Stimulated activated naive CD8-positive, alpha-beta T cell treated with anti-CD3 and anti-CD28 coated beads, Interleukin-15, Interleukin-2, amounts not matched to agents 100 U/mL and 50 U/mL, for 24 hours (primary cell): Measurements from ENCODE around the gene OR2T3.
A peak's percentile ranks its signal among the peaks of the same experiment; 100 is the strongest.
"Not testable (repeated sequence)": the region's sequence is repeated elsewhere in the genome, so short reads cannot be mapped to it uniquely, and the experiment has no call there.

Experiments
- ATAC-seq: fragments of 150-1000 bp; cut with Tn5 transposase; one replicate; pipeline ENCODE4 v1.10.0; 2021
- DNase-seq: peaks from one replicate; pipeline ENCODE4 v3.0.0; 2021

The OR2T3 gene, protein sequence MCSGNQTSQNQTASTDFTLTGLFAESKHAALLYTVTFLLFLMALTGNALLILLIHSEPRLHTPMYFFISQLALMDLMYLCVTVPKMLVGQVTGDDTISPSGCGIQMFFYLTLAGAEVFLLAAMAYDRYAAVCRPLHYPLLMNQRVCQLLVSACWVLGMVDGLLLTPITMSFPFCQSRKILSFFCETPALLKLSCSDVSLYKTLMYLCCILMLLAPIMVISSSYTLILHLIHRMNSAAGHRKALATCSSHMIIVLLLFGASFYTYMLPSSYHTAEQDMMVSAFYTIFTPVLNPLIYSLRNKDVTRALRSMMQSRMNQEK

DNA sequence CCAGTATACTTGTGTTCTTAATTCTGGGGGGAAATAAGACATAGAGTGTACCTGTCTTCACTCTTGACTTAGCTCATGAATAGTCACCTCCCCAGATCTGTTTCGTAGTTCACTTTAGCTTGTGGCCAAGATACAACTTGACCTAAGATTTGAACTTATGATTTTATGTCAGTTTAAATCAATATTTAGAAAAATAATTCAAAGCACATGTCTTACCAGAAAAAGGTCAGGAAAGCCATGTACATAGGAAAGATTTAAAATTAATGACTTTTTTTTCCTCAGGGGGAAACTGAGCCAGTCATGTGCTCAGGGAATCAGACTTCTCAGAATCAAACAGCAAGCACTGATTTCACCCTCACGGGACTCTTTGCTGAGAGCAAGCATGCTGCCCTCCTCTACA, at the start of gene OR2T3:
TSS of gene OR2T3 (plus strand) at position 301 of the 400 bp plus-strand sequence. CDS start at position 301, 0 bp downstream.
- not testable (repeated sequence) for ATAC-seq, DNase-seq

DNA sequence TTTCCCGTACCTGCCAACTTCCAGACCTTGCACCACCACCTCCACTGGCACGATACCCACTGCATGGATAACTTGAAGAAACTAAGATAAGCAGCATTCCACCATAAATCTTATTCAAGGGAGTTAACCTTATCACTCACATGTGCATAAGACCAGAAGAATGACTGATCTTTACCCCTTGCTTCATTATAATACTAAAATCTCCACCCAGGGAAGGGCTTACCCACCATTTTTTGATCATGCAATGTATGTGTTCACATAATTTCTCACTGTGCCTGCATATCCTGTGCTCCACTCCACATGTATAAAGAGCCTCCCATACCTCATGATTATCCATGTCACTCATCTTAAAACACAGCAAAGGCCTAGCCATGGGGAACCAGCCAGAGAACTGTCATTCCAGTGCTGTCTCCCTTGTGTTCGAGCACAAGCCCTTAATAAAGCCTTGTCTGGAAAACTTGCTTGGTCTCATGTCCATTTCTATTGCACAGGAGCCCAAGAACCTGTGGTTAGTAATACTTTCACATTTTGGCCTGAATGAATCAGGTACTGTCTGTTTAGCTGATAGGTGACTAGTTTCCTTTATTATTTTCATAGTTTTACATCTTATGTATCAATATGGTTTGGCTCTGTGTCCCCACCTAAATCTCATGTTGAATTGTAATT, 45.5 kb upstream of the OR2T3 start:
- ATAC-seq, DNase-seq: not testable (repeated sequence)

DNA sequence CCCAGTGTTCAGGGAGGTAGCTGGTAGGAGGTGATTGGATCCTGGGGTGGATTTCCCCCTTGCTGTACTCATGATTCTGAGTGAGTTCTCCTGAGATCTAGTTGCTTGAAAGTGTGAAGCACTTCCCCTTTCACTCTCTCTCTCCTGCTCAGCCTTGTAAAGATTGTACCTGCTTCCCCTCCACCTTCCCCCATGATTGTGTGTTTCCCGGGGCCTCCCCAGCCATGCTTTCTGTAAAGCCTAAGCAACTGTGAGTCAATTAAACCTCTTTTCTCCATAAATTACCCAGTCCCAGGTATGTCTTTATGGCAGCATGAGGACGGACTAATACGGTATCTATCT, 45.0 kb upstream of the OR2T3 start:
- DNase-seq, ATAC-seq: not testable (repeated sequence)

DNA sequence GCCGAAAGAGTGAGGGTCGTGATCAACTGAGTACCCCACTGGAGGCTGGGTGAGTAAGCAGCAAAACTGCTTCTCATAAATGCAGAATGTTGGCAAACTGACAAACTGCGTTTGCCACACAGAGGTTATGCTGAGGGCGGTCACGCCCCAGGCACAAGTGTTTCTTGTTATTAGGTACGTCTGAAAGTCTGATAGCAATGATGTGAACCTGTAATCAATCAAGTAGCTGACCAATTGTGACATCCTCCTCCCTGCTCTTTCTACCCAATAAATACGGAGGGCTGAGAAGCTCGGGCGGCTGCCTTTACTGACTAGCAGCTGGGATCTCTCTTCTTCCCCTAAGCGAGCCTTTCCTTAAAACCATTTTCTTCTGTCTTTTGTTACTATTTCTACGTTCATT, 41.5 kb upstream of the OR2T3 start:
- not testable (repeated sequence) for DNase-seq, ATAC-seq

DNA sequence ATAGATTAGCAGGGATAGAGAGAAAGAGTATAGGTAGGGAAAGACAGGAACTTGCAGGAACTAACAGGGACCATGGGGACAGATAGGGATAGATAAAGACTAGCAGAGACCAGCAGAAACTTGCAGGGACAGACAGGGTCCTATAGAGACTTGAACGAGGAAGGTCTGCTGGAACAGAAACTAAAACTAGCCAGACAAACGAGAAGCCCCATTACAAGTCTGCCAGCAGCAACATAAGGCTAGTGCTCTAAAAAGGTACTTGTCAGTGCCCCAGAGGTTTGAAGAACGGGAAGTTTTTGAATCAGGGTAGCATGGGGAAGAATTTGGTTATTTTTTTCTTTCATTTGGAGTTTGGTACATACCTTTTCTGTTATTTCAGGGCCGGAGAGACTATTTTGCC, 41.0 kb upstream of the OR2T3 start:
- ATAC-seq, DNase-seq: not testable (repeated sequence)

DNA sequence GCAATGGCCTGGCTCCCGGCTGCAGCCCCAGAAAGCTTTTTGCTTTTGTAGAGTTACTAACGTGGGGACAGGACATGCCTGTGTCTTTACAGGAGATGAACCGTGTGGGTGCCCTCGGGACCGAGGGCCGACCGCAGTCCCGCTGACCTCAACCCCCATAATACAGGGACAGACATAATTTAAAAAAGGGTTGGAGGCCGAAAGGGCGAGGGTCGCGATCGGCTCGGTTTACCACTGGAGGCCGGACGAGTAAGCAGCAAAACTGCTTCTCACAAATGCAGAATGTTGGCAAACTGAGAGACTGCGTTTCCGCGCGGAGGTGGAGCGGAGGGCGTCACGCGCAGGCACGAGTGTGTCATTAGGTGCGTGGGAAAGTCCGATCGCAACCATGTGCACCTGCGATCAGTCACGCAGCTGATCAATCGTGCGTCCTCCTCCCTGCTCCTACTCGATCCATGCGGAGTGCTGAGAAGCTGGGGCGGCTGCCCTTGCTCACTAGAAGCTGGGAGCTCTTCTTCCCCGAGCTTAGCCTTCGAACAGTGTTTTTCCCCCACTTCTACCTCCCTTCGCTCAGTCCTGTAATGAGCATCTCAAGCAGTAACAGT, 39.2 kb upstream of the OR2T3 start:
- not testable (repeated sequence) for DNase-seq, ATAC-seq

DNA sequence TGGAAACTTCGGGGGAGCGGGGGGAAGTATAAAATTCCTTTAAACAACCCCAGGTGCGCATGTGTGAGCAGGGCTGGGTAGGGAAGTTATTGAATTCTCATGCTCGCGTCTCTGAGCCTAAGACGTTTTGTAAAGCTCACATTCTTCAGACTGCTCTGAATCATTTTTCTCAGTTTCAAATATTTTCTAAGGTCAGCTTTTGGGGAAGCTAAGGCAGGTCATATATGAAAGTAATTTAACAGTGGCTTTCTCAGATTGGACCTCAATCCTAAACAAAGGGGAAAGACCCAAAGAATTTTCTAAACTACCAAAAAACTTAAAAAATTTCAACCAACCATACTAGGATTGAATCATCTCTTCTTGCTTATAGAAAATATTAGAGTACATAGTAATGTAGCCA, 38.2 kb upstream of the OR2T3 start:
- ATAC-seq, DNase-seq: not testable (repeated sequence)

DNA sequence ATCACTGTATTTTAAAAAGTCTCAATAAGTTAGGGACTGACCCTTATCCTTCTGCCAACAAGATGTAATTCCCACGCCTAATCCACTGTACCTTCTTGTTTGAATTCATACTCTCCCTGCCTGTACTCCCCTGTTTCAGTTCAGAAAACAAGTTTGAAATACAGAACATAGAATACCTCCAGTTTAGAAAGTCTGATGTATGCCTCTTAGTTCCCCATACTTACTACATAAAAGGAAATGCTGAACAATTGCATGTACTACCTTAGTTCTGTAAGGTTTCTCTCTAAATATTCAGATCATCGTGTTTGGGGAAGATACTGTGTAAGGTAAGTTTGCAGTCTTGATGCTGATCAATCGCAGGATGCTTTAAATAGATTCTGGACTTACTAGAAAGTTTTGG, 36.8 kb upstream of the OR2T3 start:
- DNase-seq, ATAC-seq: not testable (repeated sequence)

DNA sequence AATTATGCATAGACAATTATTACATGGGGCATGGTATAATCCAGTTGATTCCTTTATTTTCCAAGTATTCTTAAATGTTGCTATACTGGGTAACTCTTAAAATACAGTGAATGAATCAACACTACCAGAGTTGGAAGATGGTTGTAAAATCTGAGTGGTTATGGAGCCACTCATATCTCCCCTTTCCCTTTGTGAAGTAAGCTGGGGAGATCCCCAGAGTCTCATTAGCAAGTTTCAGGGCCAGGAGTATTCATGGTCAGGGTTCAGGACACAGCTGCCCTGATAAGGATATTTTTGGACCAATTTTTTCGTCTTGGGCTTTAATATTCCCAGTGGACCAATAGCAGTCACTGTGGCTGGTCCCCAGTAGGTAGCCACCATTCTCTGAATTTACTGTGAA, 34.5 kb upstream of the OR2T3 start:
- not testable (repeated sequence) for DNase-seq, ATAC-seq

DNA sequence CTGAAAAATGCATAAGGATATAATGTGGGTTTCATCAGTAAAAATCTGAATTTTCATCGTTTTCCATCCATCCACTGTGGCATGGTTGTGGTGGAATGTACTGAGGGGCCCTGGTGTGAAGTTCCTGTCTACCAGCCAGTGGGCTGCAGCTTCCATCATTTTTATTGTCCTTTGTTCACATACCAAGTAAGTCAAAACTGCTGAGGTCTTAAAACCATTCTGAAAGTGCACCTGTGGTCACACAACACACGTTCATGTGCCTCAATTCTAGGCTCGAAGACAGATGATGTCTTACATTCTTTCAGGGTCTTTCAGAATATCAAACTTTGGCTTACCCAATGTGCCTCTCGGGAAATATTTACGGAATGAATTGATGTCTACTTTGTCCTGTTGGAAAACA, 33.9 kb upstream of the OR2T3 start:
- not testable (repeated sequence) for ATAC-seq, DNase-seq

DNA sequence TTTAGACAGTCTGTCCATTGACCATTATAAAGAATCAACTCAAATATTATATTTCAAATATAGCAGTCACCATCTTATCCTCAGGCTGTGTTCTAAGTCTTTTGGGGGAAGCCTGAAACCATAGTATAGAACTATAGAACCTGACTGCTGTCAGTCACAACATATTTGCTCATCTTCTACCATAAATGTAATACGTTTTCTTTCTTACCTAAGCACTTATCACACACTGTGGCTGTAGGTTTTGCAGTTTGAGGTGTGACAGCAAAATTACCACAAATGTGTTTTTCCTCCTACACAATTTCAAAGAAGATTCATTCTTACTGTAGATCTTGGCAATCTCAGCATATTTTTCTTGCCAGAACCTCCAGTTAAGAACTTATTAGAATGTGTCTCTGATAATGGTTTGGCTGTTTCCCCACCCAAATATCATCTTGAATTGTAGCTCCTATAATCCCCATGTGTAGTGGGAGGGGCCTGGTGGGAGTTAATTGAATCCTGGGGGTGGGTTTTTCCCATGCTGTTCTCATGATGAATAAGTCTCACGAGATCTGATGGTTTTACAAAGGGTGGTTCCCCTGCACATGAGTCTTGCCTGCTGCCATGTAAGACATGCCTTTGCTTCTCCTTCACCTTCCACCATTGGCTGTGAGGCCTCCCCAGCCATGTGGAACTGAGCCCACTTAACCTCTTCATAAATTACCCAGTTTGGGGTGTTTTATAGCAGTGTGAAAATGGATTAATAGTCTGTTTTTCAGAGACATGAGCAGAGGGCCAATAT, 30.5 kb upstream of the OR2T3 start:
- not testable (repeated sequence) for ATAC-seq

DNA sequence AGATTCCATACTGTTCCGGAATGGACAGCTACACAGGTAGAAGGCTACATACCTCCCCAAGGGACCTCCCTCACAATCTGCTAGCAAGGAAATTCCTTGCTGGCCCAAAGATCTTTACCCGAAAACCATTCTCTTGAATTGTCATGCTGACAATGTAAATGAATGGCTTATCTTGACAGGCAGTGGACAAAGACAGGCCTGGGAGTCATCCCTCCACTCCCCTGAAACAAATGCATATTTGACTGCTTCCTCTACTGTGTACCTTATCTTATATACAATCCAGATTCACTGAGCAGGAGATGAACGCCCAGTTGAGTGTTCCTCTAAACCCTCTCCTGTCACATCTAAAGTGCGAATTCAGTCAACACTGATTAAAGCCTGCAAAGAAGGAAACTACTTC, 28.5 kb upstream of the OR2T3 start:
- DNase-seq, ATAC-seq: not testable (repeated sequence)

More for the DNA sequence above, 30.5 kb upstream of the OR2T3 start:
- DNase-seq = not testable (repeated sequence)

DNA sequence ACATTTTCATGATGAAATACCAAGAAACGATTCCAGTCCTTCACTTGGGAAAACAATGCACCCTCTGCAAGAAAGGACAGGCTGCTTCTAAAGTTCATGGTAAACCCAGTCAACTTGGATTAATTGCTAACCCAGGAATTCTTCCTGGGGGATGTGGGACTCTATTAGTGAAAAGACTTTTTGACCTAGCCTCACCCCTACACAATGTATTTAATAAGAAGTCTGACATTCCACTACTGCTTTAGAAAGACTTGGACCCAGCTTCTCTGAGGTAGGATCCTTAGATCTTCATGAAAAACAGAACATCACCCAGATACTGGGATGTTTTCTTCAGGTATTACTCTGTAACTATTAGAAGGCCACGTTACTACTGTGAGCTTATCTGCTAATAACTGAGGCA, 27.8 kb upstream of the OR2T3 start, which contains the start of gene OR2T2:
TSS of gene OR2T2 (plus strand) at position 239 of the 400 bp plus-strand sequence. CDS start 7,161 bp downstream, outside the sequence.
- not testable (repeated sequence) for DNase-seq, ATAC-seq

DNA sequence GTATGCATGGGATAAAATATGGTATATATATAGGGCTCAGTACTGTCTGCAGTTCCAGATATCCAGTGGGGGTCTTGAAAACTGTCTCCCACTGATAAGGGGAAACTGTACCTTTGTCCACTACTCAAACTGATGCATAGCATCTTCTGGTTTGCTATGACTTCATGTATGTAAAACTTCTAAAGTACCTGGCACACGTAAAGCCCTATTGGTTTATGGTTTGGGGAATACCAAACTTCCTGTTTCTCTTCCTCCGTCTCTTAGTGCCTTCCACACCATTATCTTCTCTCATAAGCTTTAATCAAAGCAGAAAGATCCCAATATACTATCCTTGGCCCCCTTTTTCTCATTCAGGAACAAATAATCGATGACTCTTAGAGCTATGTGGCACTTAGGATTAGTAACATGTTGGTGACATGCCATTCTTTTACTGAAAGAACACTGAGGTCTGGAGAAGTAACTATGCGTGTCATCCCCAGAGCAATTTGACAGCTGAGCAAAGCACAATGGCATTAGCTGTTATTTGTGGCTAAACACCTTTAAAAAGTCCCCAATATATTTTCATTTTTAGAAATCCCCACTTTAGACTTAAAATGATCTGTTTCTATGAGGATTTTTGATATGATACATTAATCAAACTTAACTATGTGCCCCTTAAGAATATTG, 24.6 kb upstream of the OR2T3 start:
- peak; percentile 37 for ATAC-seq
- DNase-seq = not testable (repeated sequence)

DNA sequence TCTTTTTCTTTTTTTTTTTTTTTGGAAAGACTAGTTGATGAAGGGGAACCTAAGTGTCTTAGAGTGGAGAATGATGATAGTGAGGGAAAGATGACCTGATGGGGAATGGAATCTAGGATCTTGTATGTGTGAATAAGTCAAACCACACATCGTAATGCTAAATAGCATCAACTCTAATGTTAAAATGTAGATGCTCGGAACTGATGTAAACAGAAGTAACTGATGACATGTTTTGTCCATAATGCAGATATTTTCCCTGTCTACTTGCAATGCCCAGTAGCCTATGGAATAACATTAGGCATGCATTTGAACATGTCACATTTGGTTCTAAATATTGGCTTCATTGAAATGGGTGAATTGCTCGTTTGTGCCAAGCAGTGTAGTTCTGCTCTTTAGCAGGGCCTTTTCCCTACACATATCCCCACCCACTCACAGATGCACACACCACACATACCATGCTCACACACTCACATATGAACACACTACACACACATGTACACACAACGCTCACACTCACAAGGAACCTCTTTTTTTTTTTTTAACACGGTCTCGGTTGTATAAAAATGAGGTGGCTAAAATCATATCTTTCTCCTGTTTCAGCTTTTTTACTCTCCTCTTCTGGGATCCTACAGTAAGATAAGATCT, 23.2 kb upstream of the OR2T3 start:
- not testable (repeated sequence) for DNase-seq, ATAC-seq

DNA sequence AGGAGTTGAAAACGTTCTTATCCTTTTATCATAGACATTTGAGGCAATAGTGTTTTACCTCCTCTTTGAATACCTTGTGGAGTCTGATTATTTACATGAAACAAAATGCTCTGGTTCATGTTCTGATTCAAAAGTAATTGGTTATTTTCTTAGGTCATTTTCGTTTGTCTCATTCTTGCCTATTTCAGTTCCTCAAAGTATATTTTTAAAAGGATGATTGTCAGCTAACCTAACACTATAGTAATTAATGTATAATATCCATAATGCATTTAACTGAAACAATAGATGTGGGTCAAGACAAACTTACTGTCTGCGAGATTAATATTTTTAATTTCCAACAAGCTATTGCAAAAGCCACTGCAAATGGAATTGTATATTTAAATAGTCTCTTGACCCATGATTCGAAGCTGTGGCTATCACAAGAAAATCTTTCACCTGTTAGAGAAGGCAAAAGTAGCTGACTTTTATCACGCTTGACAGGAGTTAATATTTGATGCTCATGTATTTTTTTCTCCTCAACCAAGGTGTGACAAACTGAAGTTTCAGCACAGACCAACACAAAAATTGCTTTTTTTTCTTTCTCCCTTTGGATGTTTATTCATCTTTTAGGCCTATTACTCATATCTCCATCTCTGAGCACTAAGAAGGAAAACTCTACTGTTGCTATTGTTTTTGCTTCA, 22.5 kb upstream of the OR2T3 start:
- DNase-seq, ATAC-seq: not testable (repeated sequence)

DNA sequence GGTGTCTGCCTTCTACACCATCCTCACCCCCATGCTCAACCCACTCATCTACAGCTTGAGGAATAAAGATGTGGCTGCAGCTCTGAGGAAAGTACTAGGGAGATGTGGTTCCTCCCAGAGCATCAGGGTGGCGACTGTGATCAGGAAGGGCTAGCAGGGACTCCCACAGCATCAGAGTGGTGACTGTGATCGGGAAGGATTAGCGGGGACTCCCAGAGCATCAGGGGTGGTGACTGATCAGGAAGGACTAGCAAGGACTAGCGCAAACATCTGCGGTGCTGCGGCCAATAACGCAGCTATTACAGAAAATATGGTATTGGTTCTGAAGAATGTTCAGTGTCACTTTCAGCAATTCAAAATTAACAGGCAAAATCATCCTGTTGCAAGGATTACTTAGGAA, 19.5 kb upstream of the OR2T3 start:
- ATAC-seq, DNase-seq: not testable (repeated sequence)

DNA sequence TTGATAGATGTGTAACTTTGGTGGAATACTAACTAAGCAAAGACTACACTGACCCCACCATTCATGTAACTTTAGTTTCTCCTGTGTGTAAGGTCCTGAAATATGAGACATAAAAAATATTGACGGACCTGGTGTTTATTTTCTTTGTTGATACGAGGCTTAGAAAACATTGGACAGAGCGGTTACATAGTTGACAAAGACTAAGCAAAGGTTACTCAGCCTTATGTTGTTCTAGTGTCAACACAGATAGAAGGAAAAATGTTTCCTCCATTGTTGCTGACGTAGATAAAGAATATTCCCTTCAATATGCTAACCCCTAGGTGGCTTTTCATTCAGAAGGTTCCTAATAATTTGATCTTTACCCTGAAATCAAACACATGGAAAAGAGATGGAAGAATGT, 18.1 kb upstream of the OR2T3 start:
- DNase-seq, ATAC-seq: not testable (repeated sequence)

DNA sequence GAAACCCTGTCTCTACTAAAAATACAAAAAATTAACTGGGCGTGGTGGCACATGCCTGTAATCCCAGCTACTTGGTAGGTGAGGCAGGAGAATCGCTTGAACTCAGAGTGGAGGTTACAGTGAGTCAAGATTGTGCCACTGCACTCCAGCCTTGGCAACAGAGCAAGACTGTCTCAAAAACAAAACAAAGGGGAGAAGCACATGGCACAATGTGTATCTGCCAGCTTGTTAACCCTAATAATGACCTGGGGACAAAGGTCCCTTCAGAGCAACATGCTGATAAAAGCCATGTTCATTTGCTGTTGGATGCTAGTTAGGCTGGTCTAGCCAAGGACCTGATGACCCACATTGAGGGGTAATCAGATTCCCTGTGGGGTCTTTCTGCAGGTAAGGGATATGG, 16.5 kb upstream of the OR2T3 start:
- not testable (repeated sequence) for ATAC-seq, DNase-seq

DNA sequence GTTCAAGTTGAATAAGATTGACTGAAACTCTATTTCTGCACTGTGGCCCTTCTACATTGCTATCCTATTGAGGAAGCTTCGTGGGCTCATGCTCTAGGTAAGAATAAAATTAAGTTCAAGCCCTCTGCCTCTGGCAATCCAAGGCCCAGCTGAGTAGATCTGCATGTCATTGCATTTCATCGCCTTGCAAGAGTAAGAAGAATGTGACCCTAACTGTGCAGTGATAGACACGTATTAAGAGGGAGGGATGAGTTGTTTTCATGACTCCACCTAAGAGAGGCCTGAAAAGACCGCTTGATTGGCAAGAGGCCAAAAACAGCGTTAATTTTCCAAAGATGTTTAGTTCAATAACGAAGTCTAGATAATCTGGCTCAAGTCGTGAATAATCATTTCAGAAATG, 14.0 kb upstream of the OR2T3 start:
- DNase-seq, ATAC-seq: not testable (repeated sequence)
